ENCODE data around the gene STYXL1. TPM values are rescaled to one million over a fixed set of nuclear protein-coding genes. Genes with fewer than 3 reads are reported as not detected.
"Not testable (repeated sequence)": the region's sequence is repeated elsewhere in the genome, so short reads cannot be mapped to it uniquely, and the experiment has no call there.

Gene STYXL1
- total RNA-seq, 1 donor from 2014 or later: 47.3 TPM

GRCh38 chr7:76066716-76067503, 19.1 kb upstream of the STYXL1 start:
- DNase-seq (ENCODE audit: extremely low read depth, low read depth, low spot score): no peak

GRCh38 chr7:76065016-76065612, 17.3 kb upstream of the STYXL1 start:
- DNase-seq (ENCODE audit: extremely low read depth, low read depth, low spot score): no peak

- DNase-seq (ENCODE audit: extremely low read depth, low read depth, low spot score): no peak
Measured at GRCh38 chr7:76064208-76064970, 16.6 kb upstream of the STYXL1 start.

GRCh38 chr7:76063525-76063924, 15.7 kb upstream of the STYXL1 start:
- DNase-seq (ENCODE audit: extremely low read depth, low read depth, low spot score): no peak

GRCh38 chr7:76063114-76063513, 15.3 kb upstream of the STYXL1 start:
- no peak for DNase-seq (ENCODE audit: extremely low read depth, low read depth, low spot score)

GRCh38 chr7:76062254-76062653, 14.5 kb upstream of the STYXL1 start:
- DNase-seq (ENCODE audit: extremely low read depth, low read depth, low spot score): no peak

GRCh38 chr7:76060842-76061241, 13.0 kb upstream of the STYXL1 start:
- no peak for DNase-seq (ENCODE audit: extremely low read depth, low read depth, low spot score)

GRCh38 chr7:76058745-76059144, 10.9 kb upstream of the STYXL1 start:
- DNase-seq (ENCODE audit: extremely low read depth, low read depth, low spot score): not testable (repeated sequence)

GRCh38 chr7:76057813-76058145, 10.0 kb upstream of the STYXL1 start:
- no peak for DNase-seq (ENCODE audit: extremely low read depth, low read depth, low spot score)

GRCh38 chr7:76057103-76057812, 9.5 kb upstream of the STYXL1 start:
- no peak for DNase-seq (ENCODE audit: extremely low read depth, low read depth, low spot score)

- DNase-seq (ENCODE audit: extremely low read depth, low read depth, low spot score): no peak
Measured at GRCh38 chr7:76056241-76056640, 8.4 kb upstream of the STYXL1 start.

GRCh38 chr7:76054123-76055120, 6.6 kb upstream of the STYXL1 start:
- DNase-seq (ENCODE audit: extremely low read depth, low read depth, low spot score): no peak

GRCh38 chr7:76053461-76053860, 5.7 kb upstream of the STYXL1 start:
- no peak for DNase-seq (ENCODE audit: extremely low read depth, low read depth, low spot score)

GRCh38 chr7:76052681-76053080, 4.9 kb upstream of the STYXL1 start:
- not testable (repeated sequence) for DNase-seq (ENCODE audit: extremely low read depth, low read depth, low spot score)

- no peak for DNase-seq (ENCODE audit: extremely low read depth, low read depth, low spot score)
Measured at GRCh38 chr7:76051840-76052239, 4.0 kb upstream of the STYXL1 start.

- no peak for DNase-seq (ENCODE audit: extremely low read depth, low read depth, low spot score)
Measured at GRCh38 chr7:76050545-76050944, 2.7 kb upstream of the STYXL1 start.

GRCh38 chr7:76049295-76049694, 1.5 kb upstream of the STYXL1 start:
- DNase-seq (ENCODE audit: extremely low read depth, low read depth, low spot score): no peak

GRCh38 chr7:76048668-76048988, 828 bp upstream of the STYXL1 start:
- DNase-seq (ENCODE audit: extremely low read depth, low read depth, low spot score): no peak

- no peak for DNase-seq (ENCODE audit: extremely low read depth, low read depth, low spot score)
Measured at GRCh38 chr7:76047305-76047810, 442 bp downstream of the STYXL1 start.

GRCh38 chr7:76044375-76044865, 3.4 kb downstream of the STYXL1 start:
- no peak for DNase-seq (ENCODE audit: extremely low read depth, low read depth, low spot score)

Data from glomerular endothelial cell (primary cell).